HT-29 (cell line): ENCODE data around the gene ORMDL1. TPM values are rescaled to one million over a fixed set of nuclear protein-coding genes. Genes with fewer than 3 reads are reported as not detected.

Experiments used
- DNase-seq: peaks from one replicate; pipeline ENCODE4 v3.0.0-alpha.2; 2015; ENCODE audit warnings: low spot score
- total RNA-seq: library from RNA; depleted of rRNA; stranded (reverse); fragments of >200 nt; shearing (Covaris generic); gene quantifications from 2 replicates; pipeline ENCODE4 v1.2.3, GENCODE V29; 2014; rRNA removed

ORMDL1 gene
- total RNA-seq: 29.6 and 32.9 TPM in 2 replicates

DNA sequence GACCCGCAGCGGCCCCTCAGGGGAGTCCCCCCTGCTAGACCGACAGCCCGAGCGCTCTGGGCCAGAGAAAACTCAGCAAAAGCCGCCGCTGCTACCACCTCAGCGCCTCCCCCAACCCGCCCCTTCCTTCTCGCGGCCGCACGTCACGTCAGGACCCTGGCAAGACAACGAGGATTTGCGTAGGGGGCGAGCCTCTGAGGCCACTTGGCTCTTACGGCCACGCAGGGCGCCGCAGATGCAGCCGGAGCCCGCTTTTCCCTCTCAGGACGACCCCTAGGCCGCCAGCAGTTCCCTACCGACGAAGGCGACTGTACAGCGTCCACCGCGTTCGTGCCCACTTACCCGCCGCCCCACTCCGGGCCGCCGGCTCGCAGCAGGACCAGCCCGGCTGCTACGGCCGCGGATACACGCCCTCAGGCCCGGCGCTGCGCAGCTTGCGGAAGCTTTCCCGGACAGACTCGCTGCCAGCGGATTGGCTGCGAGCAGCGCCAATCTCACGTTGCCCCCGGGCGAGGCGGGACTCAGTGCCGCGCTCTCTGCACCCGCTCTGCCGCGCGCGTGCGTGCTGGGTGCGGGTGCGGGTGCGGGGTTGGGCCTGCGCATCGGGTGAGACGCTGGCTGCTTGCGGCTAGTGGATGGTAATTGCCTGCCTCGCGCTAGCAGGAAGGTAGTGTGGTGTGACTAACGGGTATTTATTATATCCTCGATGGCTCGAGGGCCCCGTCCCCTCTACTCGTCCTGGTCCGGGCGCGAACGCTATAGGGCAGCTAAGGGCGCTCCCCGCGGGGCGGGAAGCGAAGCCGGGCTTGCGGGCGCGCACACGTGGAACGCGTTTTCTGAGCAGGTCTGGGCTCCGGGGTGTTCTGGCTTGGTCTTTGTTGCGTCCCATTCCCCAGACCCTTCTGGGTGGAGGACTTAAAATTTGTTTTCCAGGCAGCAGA, at the start of gene ORMDL1, which contains the start of gene PMS1:
ORMDL1 (minus strand) TSS at position 413 of the 941 bp plus-strand sequence. CDS start 1,744 bp downstream, outside the sequence.
PMS1 (plus strand) TSS at position 524 of the 941 bp plus-strand sequence. CDS start 7,360 bp downstream, outside the sequence.
- peak; percentile 94 for DNase-seq

DNA sequence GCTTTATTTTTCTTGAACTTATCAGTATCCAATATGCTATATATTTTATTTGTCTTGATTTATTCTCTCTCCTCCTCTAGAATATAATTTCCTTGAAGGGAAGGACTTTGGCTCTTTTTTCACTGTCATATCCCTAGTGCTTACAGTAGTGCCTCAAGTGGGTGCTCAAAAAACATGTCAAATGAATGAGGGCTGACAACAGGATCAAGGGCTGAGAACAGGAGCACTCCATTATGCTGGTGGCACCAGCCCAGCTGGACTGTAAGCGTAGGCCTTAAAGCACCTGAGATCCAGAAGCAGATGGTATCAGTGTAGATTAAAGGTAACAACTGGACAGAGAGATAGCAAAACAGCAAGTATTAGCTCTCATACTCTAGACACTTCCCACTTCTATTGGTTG, 46.4 kb upstream of the ORMDL1 start:
- DNase-seq: no peak

GRCh38 chr2:189829102-189829833, 45.1 kb upstream of the ORMDL1 start:
- no peak for DNase-seq

- DNase-seq: no peak
These were observed 41.9 kb upstream of the ORMDL1 start for GRCh38 chr2:189826039-189826438.

GRCh38 chr2:189824694-189825396, 40.7 kb upstream of the ORMDL1 start:
- DNase-seq: no peak

- DNase-seq: peak; percentile 6
These were observed 38.0 kb upstream of the ORMDL1 start for GRCh38 chr2:189821953-189822748.

DNA sequence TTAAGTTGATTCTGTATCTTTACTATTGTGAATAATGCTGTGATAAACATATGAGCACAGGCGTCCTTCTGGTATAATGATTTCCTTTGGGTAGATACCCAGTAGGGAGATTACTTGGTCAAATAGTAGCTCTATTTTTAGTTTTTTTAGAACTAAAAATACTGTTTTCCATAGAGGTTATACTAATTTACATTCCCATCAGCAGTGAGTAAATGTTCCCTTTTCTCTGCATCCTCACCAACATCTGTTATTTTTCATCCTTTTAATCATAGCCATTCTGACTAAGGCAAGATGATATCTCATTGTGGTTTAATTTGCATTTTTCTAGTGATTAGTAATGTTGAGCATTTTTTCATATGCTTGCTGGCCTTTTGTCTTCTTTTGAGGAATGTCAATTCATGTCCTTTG, 35.2 kb upstream of the ORMDL1 start:
- DNase-seq: no peak

DNA sequence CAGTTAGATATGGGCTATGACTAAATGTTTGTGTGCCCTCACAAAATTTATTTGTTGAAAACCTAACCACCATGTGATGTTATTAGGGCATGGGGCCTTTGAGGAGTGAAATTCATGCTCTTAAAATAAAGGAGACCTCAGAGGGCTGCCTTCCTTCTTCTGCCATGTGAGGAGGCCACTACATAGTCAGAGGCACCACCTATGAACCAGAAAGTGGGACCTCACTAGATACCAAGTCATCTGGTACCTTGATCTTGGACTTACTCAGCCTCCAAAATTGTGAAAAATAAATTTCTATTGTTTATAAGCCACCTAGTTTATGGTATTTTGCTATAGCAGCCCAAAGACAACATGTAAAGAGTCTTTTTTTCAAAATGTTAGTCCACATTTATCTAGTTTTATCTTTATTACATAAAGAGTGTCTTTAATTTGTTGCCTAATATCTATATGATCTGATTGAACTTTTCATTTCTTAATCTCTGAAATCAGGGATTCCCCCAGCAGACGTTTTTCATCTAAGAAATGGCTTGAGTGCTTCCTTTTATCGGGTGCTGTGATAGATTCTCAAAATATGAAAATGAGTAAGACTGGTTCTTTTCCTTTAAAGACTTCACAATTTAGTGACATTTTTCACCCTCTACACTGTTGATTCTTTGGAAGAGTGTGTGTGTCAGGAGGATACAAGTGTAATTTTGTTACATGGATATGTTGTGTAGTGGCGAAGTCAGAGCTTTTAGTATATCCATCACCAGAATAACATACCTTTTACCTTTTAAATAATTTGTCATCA, 34.3 kb upstream of the ORMDL1 start:
- no peak for DNase-seq

GRCh38 chr2:189803431-189803830, 19.3 kb upstream of the ORMDL1 start:
- DNase-seq: no peak

- DNase-seq: no peak
These were observed 18.3 kb upstream of the ORMDL1 start for GRCh38 chr2:189802396-189802912.

- no peak for DNase-seq
These were observed 15.4 kb upstream of the ORMDL1 start for GRCh38 chr2:189799531-189799930.

- no peak for DNase-seq
These were observed 14.8 kb upstream of the ORMDL1 start for GRCh38 chr2:189799030-189799331.

- peak; percentile 45 for DNase-seq
These were observed 14.3 kb upstream of the ORMDL1 start for GRCh38 chr2:189798312-189799029.

DNA sequence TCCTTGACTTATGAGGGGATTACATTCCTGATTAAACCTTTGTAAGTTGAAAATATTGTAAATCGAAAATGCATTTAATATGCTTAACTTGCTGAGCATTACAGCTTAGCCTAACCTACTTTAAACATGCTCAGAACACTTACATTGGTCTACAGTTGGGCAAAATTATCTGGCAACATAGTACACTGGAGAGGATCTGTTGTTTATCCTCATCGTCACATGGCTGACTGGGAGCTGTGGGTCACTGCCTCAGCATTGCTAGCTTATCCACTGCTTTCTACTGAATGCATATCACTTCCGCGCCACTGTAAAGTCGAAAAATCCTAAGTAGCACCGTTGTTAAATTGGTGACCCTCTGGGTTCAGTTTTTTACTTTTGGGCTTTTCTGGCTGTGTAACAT, 13.8 kb upstream of the ORMDL1 start:
- DNase-seq: no peak

DNA sequence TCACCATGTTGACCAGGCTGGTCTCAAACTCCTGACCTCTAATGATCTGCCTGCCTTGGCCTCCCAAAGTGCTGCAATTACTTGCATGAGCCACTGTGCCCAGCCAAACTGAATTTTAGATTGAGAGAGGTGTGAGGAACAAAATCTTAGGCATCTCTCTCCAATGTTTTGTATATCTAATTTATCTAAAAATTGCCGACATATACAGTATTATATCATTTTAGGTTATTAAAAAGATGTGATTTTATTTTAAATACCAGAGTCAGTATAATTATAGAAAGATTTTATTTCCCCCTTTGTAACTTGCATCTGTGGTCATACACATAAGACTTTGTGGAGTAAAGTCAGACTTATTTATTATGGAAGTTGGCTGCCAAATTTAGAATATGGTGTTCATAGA, 10.2 kb upstream of the ORMDL1 start:
- no peak for DNase-seq

DNA sequence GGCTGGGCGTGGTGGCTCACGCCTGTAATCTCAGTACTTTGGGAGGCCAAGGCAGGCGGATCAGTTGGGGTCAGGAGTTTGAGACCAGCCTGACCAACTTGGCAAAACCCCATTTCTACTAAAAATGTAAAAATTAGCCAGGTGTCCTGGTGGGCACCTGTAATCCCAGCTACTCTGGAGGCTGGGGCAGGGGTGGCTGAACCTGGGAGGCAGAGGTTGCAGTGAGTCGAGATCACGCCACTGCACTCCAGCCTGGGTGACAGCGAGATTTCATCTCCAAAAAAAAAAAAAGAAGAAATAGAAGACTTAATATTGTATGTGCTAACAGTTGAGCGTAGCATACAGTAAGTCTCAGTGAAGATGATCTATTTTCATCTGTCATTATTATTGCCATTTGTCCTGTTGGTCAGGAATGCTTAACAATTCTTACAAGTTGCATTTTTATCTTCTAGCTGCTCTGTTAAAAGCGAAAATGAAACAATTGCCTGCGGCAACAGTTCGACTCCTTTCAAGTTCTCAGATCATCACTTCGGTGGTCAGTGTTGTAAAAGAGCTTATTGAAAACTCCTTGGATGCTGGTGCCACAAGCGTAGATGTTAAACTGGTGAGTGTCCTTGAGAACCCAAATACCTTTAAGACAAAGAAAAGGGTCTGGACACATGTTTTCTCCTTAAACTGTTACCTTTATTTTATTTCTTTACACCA, 7.4 kb upstream of the ORMDL1 start:
- DNase-seq: no peak

DNA sequence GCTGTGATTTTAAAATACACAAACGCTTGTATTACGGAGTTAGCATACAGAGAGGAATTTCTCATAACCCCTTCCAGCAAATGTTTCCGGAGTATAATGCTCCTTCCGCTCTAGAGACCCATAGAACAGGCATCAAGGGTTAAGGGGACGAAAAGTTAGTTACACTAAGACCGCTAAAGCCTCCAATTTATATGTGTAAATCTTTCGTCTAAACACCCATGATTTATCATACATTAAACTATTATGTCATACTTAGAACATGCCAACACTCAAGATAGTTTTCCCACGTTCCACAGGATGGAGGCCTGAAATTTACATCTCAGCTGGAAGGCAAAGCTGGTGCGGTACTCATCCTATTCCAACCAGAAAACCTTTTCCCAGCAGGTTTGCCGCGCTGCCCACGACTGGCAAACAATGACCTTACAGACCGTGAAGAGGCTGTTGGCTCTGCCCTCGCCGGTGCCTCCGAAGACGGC, 650 bp downstream of the ORMDL1 start:
- DNase-seq: peak; percentile 64

GRCh38 chr2:189782221-189782671, 1.9 kb downstream of the ORMDL1 start:
- DNase-seq: no peak
